ENCODE results near the gene MMP14. TPM values are rescaled to one million over a fixed set of nuclear protein-coding genes. Genes with fewer than 3 reads are reported as not detected.

Gene MMP14
- total RNA-seq, 4 donors from 2014 or later, result 108 to 208 (median 166) TPM

GRCh38 chr14:22814373-22814772, 22.0 kb upstream of the MMP14 start:
- DNase-seq (ENCODE audit: low spot score) (no peak), ATAC-seq (ENCODE audit: low FRiP score) (no peak)
- no peak for TF ChIP-seq CTCF (IDR thresholded peaks at IDR 0.05)

- ATAC-seq (ENCODE audit: low FRiP score) (peak; percentile 28), DNase-seq (ENCODE audit: low spot score) (no peak)
- TF ChIP-seq CTCF (IDR thresholded peaks at IDR 0.05), result no peak
Observed at GRCh38 chr14:22814941-22815713, 21.3 kb upstream of the MMP14 start, which contains the start of gene SLC7A7. SLC7A7 (minus strand) TSS chr14:22815435; CDS start chr14:22813398, 2,037 bp downstream.

GRCh38 chr14:22819151-22819988, 17.0 kb upstream of the MMP14 start:
- ATAC-seq (ENCODE audit: low FRiP score) (peak; percentile 17), DNase-seq (ENCODE audit: low spot score) (no peak)
- TF ChIP-seq CTCF (IDR thresholded peaks at IDR 0.05), result no peak

GRCh38 chr14:22820731-22821130, 15.7 kb upstream of the MMP14 start:
- DNase-seq (ENCODE audit: low spot score) (no peak), ATAC-seq (ENCODE audit: low FRiP score) (no peak)
- no peak for TF ChIP-seq CTCF (IDR thresholded peaks at IDR 0.05)

GRCh38 chr14:22821193-22822015, 15.0 kb upstream of the MMP14 start:
- DNase-seq (ENCODE audit: low spot score) (no peak), ATAC-seq (ENCODE audit: low FRiP score) (no peak)
- TF ChIP-seq CTCF (IDR thresholded peaks at IDR 0.05), result no peak

- TF ChIP-seq CTCF (IDR thresholded peaks at IDR 0.05), result no peak
- no peak for DNase-seq (ENCODE audit: low spot score)
- no peak for ATAC-seq (ENCODE audit: low FRiP score)
Observed at GRCh38 chr14:22822016-22822570, 14.3 kb upstream of the MMP14 start.

All from omental fat pad (tissue), 4 donors.